ENCODE results near the gene MYO3B.

GRCh38 chr2:170266358-170266757 lies 88.4 kb downstream of the MYO3B start:
- TF ChIP-seq POLR2A (IDR thresholded peaks at IDR 0.05) (no peak), CTCF (IDR thresholded peaks at IDR 0.05) (no peak)
